ENCODE data around the gene ZNFX1.

Gene ZNFX1

DNA sequence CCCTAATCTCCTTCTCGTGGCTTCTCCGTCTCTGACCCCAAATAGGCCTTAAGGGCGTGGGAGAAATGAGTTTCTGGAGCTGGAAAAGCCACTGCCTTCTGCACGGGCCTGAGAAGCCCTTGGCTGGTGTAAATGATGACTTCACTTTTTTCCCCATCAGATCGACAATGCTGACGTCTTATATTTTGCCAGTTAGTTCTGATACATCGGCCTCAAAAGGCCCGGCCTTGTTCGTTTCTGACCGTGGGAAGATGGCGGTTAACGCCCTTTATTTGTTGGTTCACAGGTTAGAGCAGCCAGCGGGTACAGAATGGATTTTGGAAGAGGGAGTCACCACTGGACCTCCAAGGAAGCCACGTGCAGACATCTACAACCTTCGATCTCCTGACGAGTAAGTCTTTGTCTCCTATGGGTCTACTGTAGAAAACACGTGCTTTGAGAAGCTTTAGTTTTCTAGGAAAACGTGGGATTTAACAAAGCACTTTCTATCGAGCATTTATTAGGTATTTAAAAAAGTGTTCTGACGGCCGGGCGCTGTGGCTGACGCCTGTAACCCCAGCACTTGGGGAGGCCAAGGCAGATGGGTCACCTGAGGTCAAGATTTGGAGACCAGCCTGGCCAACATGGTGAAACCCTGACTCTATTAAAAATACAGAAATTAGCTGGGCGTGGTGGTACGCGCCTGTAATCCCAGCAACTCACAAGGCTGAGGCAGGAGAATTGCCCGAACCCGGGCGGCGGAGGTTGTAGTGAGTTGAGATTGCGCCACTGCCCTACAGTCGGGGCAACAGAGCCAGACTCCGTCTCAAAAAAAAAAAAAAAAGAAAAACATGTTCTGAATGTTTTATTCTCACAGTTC is 1.2 kb upstream of the ZNFX1 start:
- no peak for DNase-seq (ENCODE audit: low read depth, low spot score)

DNA sequence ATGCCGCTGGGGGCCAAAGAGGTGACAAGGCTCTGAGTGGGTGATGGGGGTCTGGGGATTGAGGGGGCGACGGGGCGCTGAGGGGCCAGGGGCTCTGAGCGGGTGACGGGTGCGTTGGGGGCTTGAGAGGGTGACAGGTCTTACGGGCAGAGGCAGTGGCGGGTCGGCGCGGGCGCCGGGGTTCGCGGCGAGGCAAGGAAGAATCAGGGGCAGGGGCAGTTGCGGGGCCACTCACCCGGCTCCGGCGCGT is 146 bp downstream of the ZNFX1 start:
- DNase-seq (ENCODE audit: low read depth, low spot score), result no peak

DNA sequence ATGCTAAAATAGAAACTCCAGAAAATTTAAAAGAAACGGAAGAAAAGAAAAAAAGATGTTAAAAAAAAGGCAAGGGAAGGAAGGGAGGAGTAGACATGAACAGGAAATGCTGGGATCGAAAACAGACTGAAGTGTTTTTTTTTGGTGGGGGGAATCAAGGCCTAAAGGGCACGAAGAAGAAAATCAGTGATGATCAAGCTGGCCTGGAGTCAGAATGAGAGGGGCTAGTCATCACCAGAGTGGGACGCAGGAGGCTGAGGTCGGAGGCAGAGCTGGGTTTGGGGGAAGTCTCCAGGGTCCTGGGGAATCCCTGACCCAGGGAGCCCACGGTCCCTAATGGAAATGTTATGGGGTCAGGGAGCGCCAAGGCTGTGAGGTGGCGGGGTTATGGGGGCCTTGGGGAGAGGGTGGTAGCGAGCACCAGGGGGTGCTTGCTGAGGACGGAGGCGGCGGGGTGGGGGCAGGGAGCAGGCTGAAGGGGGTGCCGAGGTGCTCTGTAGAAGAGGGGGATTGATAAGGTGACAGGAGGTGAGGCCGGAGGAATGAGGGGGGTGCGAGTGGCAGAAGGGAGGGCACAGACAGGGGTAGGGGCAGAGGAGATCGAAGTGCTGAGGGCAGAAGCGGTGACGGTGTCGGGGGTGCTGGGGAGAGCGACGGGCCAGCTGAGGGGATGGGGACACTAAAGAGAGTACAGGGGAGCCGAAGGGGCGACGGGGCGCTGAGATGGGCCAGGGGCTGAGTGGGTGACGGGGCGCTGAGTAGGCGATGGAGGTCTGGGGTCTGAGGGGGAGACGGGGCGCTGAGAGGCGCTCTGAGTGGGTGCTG is 684 bp downstream of the ZNFX1 start:
- no peak for DNase-seq (ENCODE audit: low read depth, low spot score)

DNA sequence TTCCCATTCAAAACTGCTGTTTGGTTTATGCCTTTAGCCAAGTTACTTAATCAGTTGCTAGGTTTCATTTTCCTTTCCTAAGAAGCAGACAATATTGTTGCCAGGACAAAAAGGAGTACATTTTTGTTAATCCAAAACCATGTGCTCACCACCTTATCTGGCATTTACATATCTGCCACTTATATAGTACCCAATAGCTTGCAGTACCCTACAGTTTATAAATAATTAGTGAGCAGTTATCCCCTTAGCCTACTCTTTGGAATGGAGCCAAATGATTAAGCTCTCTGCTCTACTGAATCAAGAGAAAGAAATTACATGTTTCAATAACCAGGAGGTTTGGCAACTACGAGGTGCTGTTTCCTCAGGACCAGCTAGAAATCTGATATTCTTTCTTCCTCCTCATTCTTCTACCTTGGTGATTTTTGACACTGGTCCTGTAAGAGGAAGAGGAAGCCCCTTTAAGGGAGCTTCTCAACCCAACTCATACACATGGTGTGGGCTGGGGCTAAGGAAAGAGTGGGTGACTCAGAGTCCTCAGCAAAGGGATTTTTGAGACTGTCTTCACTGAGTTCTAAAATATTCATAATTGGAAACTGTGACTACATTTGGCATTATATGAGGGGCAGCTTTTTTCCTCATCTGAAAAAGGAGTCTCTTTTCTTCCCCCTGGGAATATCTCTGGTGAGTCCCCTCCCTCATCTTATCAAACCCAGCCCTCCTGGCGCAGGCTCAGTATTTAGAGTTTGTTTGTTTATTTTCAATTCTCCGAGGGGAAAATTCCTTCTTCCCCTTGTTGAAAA is 1.5 kb downstream of the ZNFX1 start:
- DNase-seq (ENCODE audit: low read depth, low spot score), result no peak

DNA sequence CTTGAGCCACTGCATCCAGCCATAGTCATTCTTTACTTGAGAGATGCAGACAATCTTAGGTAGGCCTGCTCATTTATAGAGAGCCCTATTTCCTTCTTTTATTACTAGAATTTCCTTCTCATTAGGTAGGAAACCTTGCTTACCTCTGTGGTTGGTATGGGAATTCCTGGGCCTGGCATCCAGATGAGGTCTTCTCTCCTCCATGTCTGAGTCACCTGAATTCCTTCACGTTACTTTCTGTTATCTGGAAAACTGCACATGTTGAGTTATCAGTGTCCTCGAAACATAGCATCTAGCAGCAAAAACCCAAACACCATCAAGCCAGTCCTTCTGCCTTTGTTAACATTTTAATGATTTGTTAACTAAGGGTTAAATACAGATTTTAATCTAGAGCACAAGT is 2.2 kb downstream of the ZNFX1 start:
- no peak for DNase-seq (ENCODE audit: low read depth, low spot score)

DNA sequence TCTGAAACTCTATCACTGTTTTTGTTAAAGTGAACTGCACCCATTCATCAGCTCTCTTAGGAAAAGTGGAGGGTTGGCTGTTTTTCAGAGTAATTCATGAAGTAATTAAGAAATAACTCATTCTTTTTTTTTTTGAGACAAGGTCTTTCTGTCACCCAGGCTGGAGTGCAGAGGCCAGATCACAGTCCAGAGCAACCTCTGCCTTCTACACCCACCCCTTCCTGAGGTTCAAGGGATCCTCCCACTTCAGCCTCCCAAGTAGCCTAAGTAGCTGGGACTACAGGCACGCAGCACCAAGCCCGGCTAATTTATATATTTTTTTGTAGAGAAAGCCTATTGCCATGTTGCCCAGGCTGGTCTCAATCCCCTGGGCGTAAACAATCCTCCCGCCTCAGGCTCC is 2.6 kb downstream of the ZNFX1 start:
- no peak for DNase-seq (ENCODE audit: low read depth, low spot score)

DNA sequence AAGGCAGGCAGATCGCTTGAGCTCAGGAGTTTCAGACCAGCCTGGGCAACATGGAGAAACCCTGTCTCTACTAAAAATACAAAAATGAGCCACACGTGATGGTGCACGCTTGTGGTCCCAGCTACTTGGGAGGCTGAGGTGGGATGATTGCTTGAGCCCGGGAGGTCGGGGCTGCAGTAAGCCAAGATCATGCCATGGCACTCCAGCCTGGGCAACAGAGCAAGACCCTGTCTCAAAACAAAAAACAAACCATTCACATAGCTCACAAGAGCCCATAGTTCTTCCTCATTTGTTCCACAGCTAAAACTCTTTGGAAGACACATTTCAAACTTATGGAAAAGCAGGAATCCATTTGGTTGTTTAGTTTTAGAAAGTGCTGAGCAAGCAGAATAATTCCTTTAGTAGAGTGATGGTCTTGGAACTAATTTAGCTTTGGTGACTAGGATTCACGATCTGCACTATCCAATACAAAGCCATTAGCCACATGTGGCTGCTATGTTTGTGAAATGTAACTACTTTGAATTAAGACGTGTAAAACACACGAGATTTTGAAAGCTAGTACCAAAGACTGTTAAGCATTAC is 4.1 kb downstream of the ZNFX1 start:
- no peak for DNase-seq (ENCODE audit: low read depth, low spot score)

DNA sequence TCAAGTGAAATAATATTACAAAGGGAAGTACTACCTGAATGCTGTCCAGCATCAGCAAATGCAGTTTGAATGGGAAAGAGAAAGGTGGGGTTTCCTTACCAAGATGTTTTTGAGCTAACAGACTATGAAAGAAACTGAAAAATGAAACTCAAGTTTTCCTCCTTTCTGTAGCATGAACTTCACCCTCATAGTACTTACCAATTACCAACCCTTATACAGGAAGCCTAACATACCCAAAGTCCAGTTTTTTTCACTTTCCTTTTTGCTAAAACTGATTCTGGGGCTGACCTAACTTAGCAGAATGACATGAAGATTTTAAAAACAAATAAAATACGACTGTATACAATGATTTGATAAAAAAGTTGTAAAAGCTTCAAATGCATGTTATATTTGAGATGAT is 5.2 kb downstream of the ZNFX1 start:
- DNase-seq (ENCODE audit: low read depth, low spot score), result no peak

DNA sequence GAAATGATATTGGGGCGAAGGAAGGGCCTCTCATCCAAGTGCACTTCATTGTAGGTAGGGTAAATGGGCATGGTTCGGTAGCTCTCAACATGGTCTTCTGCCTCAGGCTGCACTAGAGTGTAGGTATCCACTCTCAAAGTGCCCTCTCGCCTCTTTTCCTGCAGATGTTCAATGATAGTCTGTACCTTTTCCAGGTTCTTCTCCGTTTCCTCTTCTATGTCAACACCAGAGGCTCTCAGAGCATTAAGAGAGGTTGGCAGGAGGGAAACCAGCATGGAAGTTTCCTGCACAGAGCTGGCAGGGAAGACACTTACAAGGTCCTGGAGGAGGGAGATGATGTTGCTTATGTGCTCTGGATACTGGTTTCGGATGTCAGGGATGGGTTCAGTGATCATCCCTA is 7.1 kb downstream of the ZNFX1 start:
- DNase-seq (ENCODE audit: low read depth, low spot score), result no peak

DNA sequence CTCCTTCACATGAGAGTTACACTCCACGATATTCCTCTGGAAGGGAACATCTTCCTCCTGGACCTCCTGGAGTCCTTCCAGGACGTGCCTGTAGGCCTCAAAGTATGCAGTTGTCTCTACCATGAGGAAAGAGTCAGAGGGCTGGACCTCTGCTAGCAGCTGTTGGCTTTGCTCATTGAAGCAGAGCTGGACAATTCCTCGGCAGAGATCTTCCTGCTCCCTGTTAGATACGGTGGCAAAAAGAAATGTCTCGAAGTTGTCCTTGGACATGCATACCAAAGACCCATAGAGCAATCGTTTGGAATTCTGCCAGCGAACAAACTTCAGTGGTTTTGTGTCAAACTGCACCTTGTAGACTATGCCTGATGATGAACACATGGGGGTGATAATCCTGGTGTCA is 7.7 kb downstream of the ZNFX1 start:
- no peak for DNase-seq (ENCODE audit: low read depth, low spot score)

DNA sequence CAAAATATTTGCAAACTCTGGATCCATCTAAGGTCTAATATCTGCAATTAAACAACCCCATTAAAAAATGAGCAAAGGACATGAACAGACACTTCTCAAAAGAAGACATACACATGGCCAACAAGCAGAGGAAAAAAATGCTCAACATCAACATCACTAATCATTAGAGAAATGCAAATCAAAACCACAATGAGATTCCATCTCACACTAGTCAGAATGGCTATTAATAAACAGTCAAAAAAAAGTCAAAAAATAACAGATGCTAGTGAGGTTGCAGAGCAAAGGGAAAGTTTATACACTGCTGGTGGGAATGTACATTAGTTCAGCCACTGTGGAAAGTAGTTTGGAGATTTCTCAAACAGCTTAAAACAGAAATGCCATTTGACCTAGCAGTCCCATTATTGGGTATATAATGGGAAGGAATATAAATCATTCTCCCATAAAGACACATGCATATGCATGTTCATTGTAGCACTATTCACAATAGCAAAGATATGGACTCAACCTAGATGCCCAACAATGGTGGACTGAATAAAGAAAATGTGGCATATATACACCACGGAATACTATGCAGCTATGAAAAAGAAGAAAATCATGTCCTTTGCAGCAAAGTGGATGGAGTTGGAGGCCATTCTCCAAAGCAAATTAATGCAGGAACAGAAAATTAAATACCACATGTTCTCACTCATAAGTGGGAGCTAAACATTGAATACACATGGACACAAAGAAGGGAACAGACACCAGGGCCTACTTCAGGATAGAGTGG is 9.1 kb downstream of the ZNFX1 start:
- DNase-seq (ENCODE audit: low read depth, low spot score), result no peak

DNA sequence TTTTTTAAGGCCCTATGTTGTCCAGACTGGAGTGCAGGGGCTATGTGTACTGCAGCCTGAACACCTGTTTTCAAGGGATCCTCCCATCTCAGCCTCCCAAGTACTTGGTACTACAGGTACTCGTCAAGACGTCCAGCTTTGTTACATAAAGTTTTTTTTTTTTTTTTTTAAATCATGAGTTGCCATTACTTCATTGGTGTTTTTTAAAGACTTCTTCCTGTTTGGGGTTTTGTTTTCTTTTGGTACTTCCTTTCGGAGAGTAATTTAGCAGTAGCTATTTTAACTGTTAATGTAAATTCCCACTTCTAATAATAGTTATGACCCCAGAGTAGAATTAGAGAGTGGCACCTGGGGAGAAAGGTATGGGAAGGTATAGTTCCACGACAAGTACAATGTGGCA is 10.5 kb downstream of the ZNFX1 start:
- no peak for DNase-seq (ENCODE audit: low read depth, low spot score)

DNA sequence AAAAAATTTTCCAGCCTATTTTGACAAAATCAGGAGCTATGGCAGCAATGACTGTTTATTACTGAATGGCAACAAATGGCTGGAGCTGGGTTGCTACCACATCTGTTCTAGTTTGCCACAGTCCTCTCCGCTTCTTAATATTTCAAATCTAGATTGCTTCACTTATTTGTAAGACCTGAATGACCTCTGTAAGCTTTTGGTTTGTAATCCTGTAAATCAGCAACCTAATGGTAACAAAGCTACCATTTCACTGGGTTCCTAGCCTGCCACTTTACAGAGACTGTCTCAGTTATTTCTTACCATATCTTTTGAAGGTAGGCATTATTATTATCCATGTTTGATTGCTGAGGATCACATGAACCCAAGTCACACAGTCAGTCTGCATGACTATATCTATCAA is 15.4 kb downstream of the ZNFX1 start:
- DNase-seq (ENCODE audit: low read depth, low spot score), result no peak

DNA sequence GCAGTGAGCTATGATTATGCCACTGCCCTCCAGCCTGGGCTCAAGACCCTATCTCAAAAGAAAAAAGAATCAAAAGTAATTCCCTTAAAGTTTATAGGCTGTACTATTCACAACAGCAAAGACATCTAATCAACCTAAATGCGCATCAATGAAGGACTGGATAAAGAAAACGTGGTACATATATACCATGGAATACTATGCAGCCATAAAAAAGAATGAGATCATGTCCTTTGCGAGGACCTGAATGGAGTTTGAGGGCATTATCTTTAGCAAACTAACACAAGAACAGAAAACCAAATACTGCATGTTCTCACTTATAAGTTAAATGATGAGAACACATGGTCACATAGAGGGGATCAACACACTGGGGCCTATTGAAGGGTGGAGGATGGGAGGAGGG is 16.7 kb downstream of the ZNFX1 start:
- DNase-seq (ENCODE audit: low read depth, low spot score), result no peak

DNA sequence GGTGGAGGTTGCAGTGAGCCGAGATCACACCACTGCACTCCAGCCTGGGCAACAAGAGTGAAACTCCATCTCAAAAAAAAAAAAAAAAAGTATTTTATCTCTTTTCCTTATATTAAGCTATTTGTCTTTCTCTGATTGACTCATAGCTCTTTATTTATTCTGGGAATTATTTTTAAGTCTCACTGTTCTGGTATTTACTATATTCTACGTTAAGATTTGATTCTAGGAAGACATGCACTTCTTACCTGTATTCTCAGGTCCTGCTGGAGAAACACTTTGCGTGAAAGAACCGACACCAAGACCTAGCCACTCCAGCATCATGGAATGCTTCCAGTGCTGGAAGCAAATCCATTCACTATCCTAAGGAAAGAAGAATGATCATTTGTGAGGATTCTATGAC is 17.6 kb downstream of the ZNFX1 start:
- DNase-seq (ENCODE audit: low read depth, low spot score), result no peak

DNA sequence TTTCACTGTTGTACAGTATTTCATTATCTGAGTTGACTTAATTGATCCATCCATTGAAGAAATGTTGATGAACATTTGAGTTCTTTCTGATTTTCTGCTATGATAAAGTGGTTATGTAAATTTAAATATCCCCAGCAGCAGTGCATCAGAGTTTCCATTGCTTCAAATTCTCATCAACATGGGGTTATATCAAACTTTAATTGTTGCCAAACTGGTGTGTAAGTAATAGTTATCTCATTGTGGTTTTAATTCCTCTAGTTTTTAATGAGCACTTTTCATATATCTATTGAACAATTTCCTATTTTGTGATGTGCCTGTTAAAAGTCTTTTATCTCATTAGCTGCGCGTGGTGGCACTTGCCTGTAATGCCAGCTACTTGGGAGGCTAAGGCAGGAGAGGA is 18.1 kb downstream of the ZNFX1 start:
- no peak for DNase-seq (ENCODE audit: low read depth, low spot score)

DNA sequence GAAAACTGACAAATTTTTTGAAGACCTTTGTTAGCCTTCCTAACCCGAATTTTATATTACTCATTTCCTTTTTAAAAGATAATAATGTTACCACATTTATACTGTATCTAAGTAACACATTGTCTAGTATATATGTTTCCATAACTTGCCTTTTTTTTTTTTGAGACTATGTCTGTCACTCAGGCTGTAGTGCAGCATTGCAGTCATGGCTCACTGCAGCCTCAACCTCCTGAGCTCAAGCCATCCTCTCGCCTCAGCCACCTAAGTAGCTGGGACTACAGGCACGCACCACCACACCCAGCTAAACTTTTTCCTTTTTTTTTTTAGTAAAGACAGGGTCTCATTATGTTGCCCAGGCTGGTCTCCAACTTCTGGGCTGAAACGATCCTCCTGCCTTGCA is 18.6 kb downstream of the ZNFX1 start:
- no peak for DNase-seq (ENCODE audit: low read depth, low spot score)

DNA sequence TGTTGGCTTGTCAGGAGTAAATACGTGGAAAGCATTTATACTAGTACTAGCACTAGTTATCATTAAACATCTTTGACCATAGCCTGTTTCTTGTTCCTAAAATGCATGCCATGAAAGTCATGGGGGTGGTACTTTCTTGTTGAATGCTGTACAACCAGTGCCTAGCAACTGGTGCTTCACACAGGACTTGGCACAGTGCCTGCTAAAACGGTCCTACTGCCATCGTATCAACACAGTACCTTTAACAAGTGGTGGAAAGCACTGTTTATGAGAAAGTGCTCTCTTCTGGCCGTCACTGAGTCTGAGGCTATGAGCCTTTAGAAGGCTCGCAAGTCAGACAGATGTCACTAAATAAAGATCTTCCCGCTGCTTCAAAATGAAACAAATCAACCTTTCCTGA is 21.6 kb downstream of the ZNFX1 start:
- DNase-seq (ENCODE audit: low read depth, low spot score), result no peak

DNA sequence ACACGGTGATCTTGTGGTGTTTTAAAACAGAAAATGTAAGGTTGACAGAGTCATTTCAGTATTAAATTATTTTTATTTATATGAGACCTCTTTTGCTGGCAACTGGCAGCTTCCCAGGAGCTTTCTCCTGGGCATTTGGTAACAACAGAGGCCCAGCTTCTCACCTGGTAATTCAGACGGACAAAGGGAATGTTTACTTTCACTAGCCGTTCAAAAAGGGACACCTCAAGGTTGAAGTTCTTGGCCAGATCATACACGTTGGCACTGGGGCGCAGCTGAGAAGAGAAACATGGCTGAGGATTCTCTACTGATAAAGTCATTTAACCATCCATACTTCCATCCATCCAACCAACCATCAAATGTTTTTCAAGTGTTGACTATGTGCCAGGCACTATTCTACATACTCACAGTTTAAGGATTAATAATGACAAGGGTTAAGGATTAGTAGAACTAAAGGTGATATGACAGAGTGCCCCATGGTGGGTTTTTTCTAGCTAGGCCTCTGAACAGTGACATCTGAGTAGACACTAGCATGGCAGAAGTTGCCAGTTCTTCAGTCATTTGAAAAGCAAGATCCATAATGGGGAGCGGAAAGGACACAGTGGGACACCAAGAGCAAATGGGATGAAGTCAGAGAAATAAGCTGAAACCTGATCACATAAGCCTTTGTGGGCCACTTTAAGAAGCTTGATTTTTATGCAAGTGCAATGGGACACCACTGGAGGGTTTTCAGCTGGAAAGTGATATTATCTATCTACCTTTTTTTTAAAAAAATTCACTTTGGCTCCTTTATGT is 25.1 kb downstream of the ZNFX1 start:
- DNase-seq (ENCODE audit: low read depth, low spot score), result no peak

DNA sequence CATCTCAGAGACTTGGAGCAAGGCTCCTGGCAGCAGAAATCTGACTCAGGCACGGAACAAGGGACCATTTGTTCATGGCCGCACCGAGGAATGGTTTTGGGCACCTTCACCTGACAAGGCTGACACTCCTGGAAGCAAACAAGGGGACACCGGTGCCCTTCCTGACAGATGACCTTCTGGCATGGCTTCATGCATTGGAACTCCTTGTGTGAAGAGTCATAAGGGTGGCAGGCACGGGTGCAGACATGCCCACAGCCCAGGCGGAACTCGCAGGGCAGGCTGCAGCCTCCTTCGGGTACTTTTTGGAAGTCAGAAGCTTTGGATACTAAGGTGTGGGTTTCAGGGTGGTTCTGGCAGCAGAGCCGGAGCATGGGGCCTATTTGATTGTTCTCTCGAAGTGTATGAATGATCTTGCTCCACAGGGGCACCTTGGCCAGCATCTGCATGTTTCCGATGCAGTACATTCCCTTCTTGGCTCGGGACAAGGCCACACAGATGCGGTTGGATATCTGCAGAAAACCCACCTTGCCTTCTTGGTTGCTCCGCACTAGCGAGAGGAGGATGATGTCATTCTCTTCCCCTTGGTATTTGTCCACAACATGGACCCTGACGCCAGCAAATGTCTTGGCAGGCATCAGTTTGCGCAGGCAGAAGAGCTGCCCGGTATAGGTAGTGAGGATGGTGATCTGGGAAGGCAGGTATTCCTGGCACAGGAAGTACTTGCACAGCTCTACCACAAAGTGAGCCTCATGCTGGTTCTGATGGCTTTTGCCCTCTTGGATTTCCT is 28.8 kb downstream of the ZNFX1 start:
- DNase-seq (ENCODE audit: low read depth, low spot score), result no peak

Data from brain pericyte (primary cell).